HG02588 (cell line): ENCODE data around the gene LCE5A.
"Not testable (repeated sequence)": the region's sequence is repeated elsewhere in the genome, so short reads cannot be mapped to it uniquely, and the experiment has no call there.

Experiments used
- ATAC-seq: cut with Tn5 transposase; IDR thresholded peaks from one replicate; pipeline ENCODE4 v1.9.1; 2021; ENCODE audit warnings: mild to moderate bottlenecking, moderate library complexity; ENCODE audit not compliant: unreplicated experiment

LCE5A gene

GRCh38 chr1:152510503-152510902, at the start of gene LCE5A:
Gene LCE5A, plus strand, starts transcription at chr1:152510803. Its CDS starts 732 bp downstream, at chr1:152511535.
- ATAC-seq, result no peak

- no peak for ATAC-seq
These were observed 49.1 kb upstream of the LCE5A start for GRCh38 chr1:152461544-152461943.

- ATAC-seq, result no peak
These were observed 48.0 kb upstream of the LCE5A start for GRCh38 chr1:152462636-152463035.

GRCh38 chr1:152466217-152466616, 44.4 kb upstream of the LCE5A start:
- no peak for ATAC-seq

- ATAC-seq, result no peak
These were observed 36.6 kb upstream of the LCE5A start for GRCh38 chr1:152473887-152474537.

- peak; percentile 58 for ATAC-seq
These were observed 30.6 kb upstream of the LCE5A start for GRCh38 chr1:152479792-152480595.

- no peak for ATAC-seq
These were observed 28.5 kb upstream of the LCE5A start for GRCh38 chr1:152481869-152482664.

GRCh38 chr1:152486400-152487006, 24.1 kb upstream of the LCE5A start:
- no peak for ATAC-seq

- ATAC-seq, result no peak
These were observed 22.7 kb upstream of the LCE5A start for GRCh38 chr1:152487871-152488270.

GRCh38 chr1:152491537-152491936, 19.1 kb upstream of the LCE5A start:
- ATAC-seq, result not testable (repeated sequence)

GRCh38 chr1:152495066-152495675, 15.4 kb upstream of the LCE5A start:
- ATAC-seq, result no peak

- no peak for ATAC-seq
These were observed 13.3 kb upstream of the LCE5A start for GRCh38 chr1:152497273-152497672.

- no peak for ATAC-seq
These were observed 8.9 kb upstream of the LCE5A start for GRCh38 chr1:152501704-152502103.

GRCh38 chr1:152502496-152503180, 8.0 kb upstream of the LCE5A start:
- ATAC-seq, result no peak

GRCh38 chr1:152505083-152505482, 5.5 kb upstream of the LCE5A start:
- no peak for ATAC-seq

- no peak for ATAC-seq
These were observed 3.6 kb upstream of the LCE5A start for GRCh38 chr1:152506899-152507498.

GRCh38 chr1:152511596-152511995, 993 bp downstream of the LCE5A start:
- no peak for ATAC-seq

- no peak for ATAC-seq
These were observed 2.5 kb downstream of the LCE5A start for GRCh38 chr1:152513081-152513480.

- ATAC-seq, result no peak
These were observed 4.3 kb downstream of the LCE5A start for GRCh38 chr1:152514715-152515433.
